WERI-Rb-1 (cell line): ENCODE data around the gene ACTN1.

Source experiments
- DNase-seq: peaks from one replicate; pipeline ENCODE4 v3.0.0-alpha.2; 2020
- H3K27ac ChIP-seq: fragments of 250-450 bp; sonication (Bioruptor Pico); 2 replicates; pipeline ENCODE4 v1.5.1; 2020; ENCODE audit warnings: mild to moderate bottlenecking, moderate library complexity
- H3K27me3 ChIP-seq: fragments of 250-450 bp; sonication (Bioruptor Pico); 2 replicates; pipeline ENCODE4 v1.5.1; 2021; ENCODE audit warnings: mild to moderate bottlenecking, low read depth, moderate library complexity; ENCODE audit not compliant: insufficient read depth, severe bottlenecking
- H3K36me3 ChIP-seq: fragments of 250-450 bp; sonication (Bioruptor Pico); 2 replicates; pipeline ENCODE4 v1.5.1; 2020; ENCODE audit warnings: mild to moderate bottlenecking, moderate library complexity
- H3K4me3 ChIP-seq: 2 replicates; pipeline ENCODE4 v1.5.1; 2011; ENCODE audit warnings: low read depth, mild to moderate bottlenecking, control low read depth, low read length
- H3K9me3 ChIP-seq: fragments of 250-450 bp; sonication (Bioruptor Pico); 2 replicates; pipeline ENCODE4 v1.5.1; 2021; ENCODE audit warnings: mild to moderate bottlenecking, moderate library complexity; ENCODE audit not compliant: severe bottlenecking
- TF ChIP-seq, protein P1 (sequence below): IDR thresholded peaks from 2 replicates; pipeline ENCODE4 v1.5.1; 2011; ENCODE audit warnings: low read depth, mild to moderate bottlenecking, control low read depth, inconsistent platforms, low read length

Gene ACTN1

DNA sequence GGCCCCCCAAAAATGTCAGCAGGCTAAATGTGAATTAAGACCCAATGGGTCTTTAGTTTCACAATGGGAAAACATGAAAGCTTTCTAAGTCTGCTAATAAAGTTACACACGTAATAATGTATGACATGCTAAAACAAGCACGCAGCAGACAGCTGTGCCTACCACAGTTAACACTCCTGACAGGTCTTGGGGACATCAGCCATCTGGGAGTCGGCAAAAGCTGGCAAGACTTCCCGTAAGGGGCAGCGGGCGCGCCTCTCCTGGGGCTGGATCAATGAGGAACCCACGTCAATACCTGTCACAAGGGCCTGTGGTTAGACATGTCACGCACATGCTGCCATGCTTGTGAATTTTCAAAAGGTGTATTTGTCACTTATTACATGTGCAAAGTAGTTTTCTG lies 45.0 kb downstream of the ACTN1 start:
- Histone ChIP-seq H3K4me3 (no peak overlapping the region), H3K9me3 (no peaks in the 10 kb centered on the region), H3K27ac (no peak overlapping the region), H3K27me3 (no peaks in the 10 kb centered on the region), H3K36me3 (no peaks in the 10 kb centered on the region)
- TF ChIP-seq, protein P1, sequence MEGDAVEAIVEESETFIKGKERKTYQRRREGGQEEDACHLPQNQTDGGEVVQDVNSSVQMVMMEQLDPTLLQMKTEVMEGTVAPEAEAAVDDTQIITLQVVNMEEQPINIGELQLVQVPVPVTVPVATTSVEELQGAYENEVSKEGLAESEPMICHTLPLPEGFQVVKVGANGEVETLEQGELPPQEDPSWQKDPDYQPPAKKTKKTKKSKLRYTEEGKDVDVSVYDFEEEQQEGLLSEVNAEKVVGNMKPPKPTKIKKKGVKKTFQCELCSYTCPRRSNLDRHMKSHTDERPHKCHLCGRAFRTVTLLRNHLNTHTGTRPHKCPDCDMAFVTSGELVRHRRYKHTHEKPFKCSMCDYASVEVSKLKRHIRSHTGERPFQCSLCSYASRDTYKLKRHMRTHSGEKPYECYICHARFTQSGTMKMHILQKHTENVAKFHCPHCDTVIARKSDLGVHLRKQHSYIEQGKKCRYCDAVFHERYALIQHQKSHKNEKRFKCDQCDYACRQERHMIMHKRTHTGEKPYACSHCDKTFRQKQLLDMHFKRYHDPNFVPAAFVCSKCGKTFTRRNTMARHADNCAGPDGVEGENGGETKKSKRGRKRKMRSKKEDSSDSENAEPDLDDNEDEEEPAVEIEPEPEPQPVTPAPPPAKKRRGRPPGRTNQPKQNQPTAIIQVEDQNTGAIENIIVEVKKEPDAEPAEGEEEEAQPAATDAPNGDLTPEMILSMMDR, result no peak
- no peak for DNase-seq

DNA sequence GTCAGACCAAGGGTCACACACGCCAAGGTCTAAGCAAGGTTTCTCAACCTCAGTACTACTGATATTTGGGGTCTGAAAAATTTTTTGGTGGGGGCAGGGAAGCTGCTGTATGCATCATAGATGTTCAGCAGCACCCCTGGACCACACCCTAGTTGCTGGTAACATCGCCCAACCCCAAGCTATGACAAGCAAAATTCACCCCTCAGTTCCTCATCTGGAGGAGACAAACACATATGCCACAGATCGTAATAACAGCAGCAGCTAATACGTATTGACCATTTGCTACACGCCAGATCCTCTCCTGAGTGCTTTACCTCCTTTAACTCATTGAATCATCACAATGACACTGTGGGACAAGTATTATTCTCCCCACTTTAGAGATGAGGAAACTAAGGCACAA lies 46.4 kb downstream of the ACTN1 start:
- no peaks in the 10 kb centered on the region for H3K36me3 ChIP-seq
- TF ChIP-seq, protein P1, result no peak
- no peaks in the 10 kb centered on the region for H3K27me3 ChIP-seq
- no peak for DNase-seq
- no peak overlapping the region for H3K27ac ChIP-seq
- H3K9me3 ChIP-seq, result no peaks in the 10 kb centered on the region
- H3K4me3 ChIP-seq, result no peak overlapping the region

DNA sequence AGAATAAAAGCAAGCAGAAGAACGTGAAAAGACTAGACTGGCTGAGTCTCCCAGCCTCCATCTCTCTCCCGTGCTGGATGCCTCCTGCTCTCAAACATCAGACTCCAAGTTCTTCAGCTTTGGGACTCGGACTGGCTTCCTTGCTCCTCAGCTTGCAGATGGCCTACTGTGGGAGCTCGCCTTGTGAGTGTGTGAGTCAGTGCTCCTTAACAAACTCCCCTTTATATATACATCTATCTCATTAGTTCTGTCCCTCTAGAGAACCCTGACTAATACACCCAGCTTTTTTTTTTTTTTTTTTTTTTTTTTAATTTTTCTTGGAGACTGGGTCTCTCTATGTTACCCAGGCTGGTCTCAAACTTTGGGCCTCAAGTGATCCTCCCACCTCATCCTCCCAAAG lies 46.9 kb downstream of the ACTN1 start:
- Histone ChIP-seq H3K4me3 (no peak overlapping the region), H3K36me3 (no peaks in the 10 kb centered on the region), H3K9me3 (no peaks in the 10 kb centered on the region), H3K27ac (no peak overlapping the region), H3K27me3 (no peaks in the 10 kb centered on the region)
- TF ChIP-seq, protein P1, result no peak
- DNase-seq, result no peak

DNA sequence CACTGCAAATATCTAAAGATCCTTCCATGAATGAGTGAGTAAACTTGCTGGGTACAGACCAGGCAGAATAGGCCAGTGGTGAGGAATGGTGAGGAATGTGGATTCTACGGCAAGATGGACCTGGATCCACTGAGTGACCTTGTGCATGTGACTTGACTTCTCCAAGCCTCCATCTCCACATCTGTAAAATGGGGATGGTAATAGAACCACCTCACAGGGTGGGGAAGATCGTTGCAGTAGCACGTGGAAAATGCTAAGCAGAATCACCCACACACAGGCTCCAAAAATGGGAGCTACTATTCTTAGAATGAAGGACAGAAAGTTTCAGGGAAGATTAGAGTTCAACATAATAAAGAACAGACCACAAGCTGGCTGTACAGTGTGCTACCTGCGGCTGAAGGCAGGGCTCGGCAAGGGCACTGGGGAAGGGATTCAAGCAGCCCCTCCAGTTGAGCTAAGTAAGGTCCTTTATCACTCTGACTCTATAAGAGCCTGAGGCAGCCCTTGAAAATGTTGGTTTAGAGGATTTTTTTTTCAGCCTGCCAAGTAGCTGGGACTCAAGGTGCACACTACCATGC lies 47.5 kb downstream of the ACTN1 start:
- no peaks in the 10 kb centered on the region for H3K27me3 ChIP-seq
- no peak overlapping the region for H3K27ac ChIP-seq
- no peak overlapping the region for H3K4me3 ChIP-seq
- DNase-seq, result no peak
- TF ChIP-seq, protein P1, result no peak
- no peaks in the 10 kb centered on the region for H3K36me3 ChIP-seq
- H3K9me3 ChIP-seq, result no peaks in the 10 kb centered on the region

DNA sequence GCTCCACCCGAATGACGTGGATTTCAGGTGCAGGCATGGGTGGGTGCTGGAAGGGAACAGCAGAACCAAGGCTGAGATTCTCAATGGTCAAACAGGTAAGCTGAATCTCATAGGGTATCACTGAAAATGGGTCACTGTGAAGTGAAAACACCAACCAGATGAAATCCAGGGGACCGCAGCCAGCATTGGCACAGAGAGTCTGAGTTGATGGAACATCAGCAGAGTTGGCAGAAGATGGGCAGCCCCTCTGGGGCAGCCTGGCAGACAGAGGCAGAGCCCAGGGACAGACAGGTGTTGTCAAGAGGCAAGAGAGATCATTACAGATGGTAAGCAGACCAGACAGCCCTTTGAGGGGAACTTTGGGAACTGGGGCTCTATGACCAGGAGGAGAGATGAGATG lies 48.0 kb downstream of the ACTN1 start:
- Histone ChIP-seq H3K4me3 (no peak overlapping the region), H3K36me3 (no peaks in the 10 kb centered on the region), H3K9me3 (no peaks in the 10 kb centered on the region), H3K27ac (no peak overlapping the region), H3K27me3 (no peaks in the 10 kb centered on the region)
- no peak for DNase-seq
- TF ChIP-seq, protein P1, result no peak

DNA sequence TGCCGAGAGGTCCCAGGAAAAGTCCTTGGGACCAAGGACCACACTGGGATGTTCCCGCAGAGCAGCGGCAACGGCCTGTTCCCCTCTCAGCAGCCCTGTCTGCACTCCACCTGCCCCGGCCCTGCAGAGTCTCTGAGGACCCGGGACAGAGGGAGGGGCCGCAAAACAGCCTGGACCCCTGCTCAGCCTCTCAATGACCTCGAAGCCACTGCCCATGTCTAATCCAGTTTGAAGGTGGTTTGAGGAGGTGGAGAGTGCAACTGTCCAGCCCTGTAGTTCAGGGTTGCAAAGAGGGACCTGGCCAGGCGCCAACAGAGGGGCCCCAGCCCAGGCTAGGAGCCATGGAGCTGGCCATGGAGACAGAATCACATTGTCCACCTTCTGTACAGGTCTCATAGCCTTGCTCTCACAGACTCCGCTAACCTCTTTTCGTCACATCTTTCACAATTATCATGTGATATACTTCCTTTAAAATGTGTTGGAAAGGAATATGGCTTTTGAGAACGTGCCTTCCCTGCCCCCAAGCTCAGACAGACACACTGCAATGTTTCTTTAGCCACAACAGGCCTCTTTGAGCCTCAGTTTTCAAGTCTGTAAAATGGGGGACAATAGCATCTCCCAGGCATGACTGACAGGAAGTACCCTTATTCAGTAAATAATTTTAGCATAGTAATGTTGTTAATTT lies 49.3 kb downstream of the ACTN1 start:
- TF ChIP-seq, protein P1, result no peak
- Histone ChIP-seq H3K36me3 (no peaks in the 10 kb centered on the region), H3K27ac (no peak overlapping the region), H3K4me3 (no peak overlapping the region), H3K27me3 (no peaks in the 10 kb centered on the region), H3K9me3 (no peaks in the 10 kb centered on the region)
- DNase-seq, result no peak
